ENCODE measurements around the gene CD40LG.

The CD40LG gene

GRCh38 chrX:136647677-136648360 lies at the start of gene CD40LG:
TSS of gene CD40LG (plus strand) at chrX:136648158. CDS start at chrX:136648249, 91 bp downstream.
- DNase-seq = no peak

DNA sequence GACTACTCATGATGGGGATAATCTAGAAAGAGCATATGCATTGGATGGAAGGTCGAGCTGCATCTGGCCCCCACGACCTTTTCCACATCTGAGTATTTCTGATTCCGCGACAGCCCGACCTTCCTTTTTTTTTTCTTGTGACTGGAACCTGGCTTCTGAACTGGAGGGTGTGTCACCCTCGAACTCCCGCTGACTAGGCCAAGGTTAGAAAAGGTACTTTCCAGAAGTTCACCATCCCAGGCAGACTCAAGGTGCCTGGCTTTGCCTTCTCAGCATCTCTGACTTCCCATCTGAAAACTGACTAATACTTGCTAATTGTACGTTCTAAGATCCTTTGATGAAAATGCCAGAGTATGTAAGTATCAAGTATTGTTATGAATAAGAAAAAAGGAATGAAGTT lies 49.3 kb upstream of the CD40LG start:
- no peak for DNase-seq

DNA sequence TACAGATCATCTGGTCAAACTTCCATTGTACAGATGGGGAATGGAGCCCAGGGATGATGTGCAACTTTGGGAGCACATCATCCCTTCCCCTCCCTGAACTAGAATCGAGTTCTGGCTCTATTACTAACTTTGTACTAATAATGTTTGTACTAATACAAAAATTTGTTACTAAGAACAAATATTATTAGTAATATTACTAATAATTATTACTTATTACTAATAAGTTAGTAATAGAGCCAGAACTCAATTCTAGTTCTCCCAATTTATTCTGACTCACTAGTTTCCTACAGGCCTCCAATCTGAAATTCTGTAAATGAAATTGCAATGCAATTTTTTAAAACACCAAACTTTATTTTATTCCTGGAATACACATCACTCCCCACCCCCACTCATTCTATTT lies 47.9 kb upstream of the CD40LG start:
- no peak for DNase-seq

DNA sequence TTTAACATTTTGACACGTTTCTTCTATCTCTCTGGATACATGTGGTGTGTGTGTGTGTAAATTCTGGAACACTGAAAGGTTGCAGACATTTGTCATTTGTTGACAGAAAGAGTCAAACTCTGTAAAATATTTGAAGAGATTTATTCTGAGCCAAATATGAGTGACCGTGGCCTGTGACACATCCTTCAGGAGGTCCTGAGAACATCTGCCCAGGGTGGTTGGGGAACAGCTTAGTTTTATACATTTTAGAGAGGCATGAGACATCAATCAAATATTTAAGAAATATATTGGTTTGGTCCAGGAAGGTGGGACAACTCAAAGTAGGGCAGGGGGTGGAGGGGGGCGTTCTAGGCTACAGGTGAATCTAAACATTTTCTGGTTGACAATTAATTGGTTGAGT lies 40.7 kb upstream of the CD40LG start:
- DNase-seq = no peak

- DNase-seq = peak; percentile 20
These were observed 39.5 kb upstream of the CD40LG start for GRCh38 chrX:136608295-136608933.

- no peak for DNase-seq
These were observed 30.8 kb upstream of the CD40LG start for GRCh38 chrX:136616987-136617685.

DNA sequence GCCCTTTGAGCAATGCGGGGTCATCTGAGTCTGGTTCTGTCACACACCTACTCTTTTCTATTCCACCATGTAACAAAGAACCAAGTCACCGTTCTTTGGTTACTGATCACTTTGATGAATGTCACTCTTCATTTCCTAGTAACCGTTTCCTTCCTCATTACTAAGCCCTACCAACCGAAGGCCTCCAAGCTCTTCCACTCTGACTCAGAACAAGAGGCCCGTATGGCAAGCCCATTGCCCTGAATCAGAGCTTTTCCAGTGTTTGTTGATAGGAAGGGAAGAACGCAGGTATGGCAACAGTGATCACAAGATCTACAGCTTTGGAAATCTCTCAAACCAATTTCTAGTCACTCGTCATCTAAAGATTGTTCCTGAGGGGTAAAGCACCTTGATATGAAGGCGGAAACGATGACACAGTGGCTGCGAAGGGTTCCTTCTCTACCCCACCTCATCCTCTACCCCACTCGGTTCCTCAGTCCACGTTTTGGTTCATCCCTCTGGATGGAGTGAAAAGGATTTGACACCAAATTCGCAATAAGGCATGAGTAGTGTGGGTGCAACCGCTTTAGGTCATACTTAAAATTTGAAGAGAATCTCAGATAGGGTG lies 28.0 kb upstream of the CD40LG start:
- DNase-seq = no peak

GRCh38 chrX:136620780-136621179 lies 27.2 kb upstream of the CD40LG start:
- DNase-seq = no peak

DNA sequence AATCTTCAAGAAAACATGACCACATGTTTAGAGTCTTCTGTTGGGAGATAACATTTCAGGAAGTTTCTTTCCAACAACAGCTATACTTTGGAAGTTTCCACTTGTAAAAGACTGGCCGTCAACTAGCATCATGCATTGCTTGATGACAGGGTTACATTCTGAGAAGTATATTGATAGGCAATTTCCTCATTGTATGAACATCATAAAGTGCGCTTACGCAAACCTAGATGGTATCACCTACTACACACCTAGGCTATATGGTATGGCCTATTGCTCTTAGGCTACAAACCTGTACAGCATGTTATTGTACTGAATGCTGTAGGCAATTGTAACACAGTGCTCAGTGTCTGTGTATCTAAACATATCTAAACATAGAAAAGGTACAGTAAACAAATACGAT lies 25.4 kb upstream of the CD40LG start:
- no peak for DNase-seq

- no peak for DNase-seq
These were observed 24.6 kb upstream of the CD40LG start for GRCh38 chrX:136623396-136623795.

DNA sequence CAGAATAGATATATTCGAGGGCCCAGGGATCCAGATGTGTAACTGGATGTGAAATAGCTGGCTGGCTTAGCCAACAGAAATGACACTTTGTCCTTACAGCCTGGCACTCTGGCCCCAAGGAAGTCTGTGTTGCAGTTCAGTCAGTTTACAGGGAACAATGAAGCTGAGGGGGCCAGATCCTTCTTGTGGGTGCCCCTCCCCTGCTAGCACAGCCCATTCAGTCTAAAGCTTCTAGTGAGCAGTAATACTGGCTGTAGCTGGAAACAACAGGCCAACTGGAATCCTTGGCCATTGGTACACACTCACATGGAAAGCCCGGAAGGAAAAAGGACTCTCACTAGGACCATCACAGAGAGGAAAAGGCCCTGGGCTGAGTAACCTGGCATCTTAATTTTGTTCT lies 22.7 kb upstream of the CD40LG start:
- no peak for DNase-seq

DNA sequence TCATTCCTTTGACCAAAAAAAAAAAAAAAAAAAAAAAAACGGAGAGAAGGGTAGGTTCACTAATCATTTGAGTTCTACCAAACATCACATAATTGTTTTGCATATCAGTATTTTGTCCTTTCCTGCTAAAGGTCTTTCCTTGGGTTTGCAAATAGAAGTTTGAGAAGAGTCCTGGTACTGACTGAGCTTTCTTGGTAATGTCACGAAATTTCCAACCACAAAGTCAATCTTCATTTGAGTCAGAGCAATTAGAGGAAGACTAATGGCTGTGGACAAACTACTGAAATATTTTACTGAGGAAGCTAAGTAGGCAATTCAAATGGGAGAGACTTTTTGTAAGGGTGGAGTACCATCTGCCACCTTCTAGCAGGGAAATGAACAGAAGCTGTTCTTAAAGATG lies 21.7 kb upstream of the CD40LG start:
- DNase-seq = no peak

- DNase-seq = no peak
These were observed 21.1 kb upstream of the CD40LG start for GRCh38 chrX:136626891-136627290.

- no peak for DNase-seq
These were observed 20.5 kb upstream of the CD40LG start for GRCh38 chrX:136627409-136627808.

- no peak for DNase-seq
These were observed 18.7 kb upstream of the CD40LG start for GRCh38 chrX:136629084-136629750.

- DNase-seq = no peak
These were observed 17.1 kb upstream of the CD40LG start for GRCh38 chrX:136630881-136631280.

- DNase-seq = no peak
These were observed 12.7 kb upstream of the CD40LG start for GRCh38 chrX:136635235-136635634.

- no peak for DNase-seq
These were observed 11.8 kb upstream of the CD40LG start for GRCh38 chrX:136636121-136636520.

DNA sequence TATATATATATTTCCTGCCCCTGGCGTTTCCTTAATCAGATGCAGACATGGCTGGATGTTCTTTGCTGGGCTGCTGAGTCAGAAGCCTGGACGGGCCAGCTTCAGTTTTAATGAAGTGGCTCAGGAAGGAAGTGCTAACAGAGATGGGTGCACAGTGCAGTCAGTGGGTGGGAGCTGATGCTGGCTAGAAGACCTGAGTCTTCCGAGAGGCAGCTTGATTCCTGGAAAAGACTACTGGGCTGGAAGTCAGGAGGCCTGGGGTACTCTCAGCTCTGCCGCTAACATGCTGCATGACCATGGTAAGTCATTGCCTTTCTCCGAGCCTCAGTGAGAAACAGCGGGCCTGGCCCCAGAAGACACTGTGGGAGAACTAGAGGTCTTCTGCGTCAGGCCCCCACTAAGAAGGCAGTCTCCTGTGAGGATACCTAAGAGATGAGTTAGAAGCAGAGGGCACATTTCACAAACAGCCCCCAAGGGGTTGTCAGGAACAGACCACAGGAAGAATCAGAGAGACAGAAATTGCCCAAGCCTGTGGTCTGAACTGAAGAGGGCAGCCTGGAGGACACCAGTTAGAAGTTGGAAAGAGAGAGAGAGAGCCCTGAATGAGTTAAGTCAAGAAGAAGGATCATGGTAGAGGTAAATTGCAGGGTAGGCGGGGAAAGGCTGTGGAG lies 8.3 kb upstream of the CD40LG start:
- DNase-seq = no peak

DNA sequence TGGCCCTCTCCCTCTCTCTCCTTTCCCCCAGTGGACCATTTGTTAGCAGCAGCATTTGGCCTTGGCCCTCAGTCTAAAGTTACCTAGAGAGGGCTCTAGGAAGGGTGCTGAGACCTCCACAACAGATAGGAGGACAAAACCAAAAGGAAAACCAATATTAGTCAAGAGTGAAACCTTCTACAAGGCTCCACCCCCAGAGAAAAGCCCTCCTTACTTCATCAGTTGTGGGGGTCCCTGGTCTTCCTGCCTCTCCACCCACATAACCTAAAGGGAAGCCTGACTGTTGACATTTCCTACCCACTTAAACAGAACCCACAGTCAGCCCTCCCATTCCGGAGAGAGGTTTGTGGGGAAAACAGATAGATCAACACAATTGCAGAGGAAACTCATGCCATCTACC lies 4.7 kb upstream of the CD40LG start:
- no peak for DNase-seq

GRCh38 chrX:136646602-136647239 lies 1.2 kb upstream of the CD40LG start:
- DNase-seq = no peak

- no peak for DNase-seq
These were observed 2.9 kb downstream of the CD40LG start for GRCh38 chrX:136650811-136651210.
